Omental fat pad (tissue), 4 donors: ENCODE results near the gene DENND1A. TPM values are rescaled to one million over a fixed set of nuclear protein-coding genes. Genes with fewer than 3 reads are reported as not detected.
"Not testable (repeated sequence)": the region's sequence is repeated elsewhere in the genome, so short reads cannot be mapped to it uniquely, and the experiment has no call there.

ENCODE experiments used
- ATAC-seq: fragments of 150-250 bp; one replicate; pipeline ENCODE4 v1.9.1; 2016; ENCODE audit warnings: mild to moderate bottlenecking, moderate library complexity; ENCODE audit not compliant: low FRiP score
- DNase-seq: peaks from one replicate; pipeline ENCODE4 v3.0.0-alpha.2; 2019; ENCODE audit warnings: low spot score
- total RNA-seq, 4 donors: library from RNA; depleted of rRNA; stranded (reverse); fragments of >200 nt; gene quantifications; one replicate each; pipeline ENCODE4 v1.1.0, GENCODE V29; 2016
- TF ChIP-seq, protein P1 (sequence below), 3 donors: fragments of 450-650 bp; IDR thresholded peaks; one replicate each; pipeline ENCODE4 v1.5.1; 2016 to 2017; ENCODE audit warnings: antibody characterized with exemption in 3 of 3, mild to moderate bottlenecking in 3 of 3, moderate library complexity in 2 of 3

DENND1A gene, protein sequence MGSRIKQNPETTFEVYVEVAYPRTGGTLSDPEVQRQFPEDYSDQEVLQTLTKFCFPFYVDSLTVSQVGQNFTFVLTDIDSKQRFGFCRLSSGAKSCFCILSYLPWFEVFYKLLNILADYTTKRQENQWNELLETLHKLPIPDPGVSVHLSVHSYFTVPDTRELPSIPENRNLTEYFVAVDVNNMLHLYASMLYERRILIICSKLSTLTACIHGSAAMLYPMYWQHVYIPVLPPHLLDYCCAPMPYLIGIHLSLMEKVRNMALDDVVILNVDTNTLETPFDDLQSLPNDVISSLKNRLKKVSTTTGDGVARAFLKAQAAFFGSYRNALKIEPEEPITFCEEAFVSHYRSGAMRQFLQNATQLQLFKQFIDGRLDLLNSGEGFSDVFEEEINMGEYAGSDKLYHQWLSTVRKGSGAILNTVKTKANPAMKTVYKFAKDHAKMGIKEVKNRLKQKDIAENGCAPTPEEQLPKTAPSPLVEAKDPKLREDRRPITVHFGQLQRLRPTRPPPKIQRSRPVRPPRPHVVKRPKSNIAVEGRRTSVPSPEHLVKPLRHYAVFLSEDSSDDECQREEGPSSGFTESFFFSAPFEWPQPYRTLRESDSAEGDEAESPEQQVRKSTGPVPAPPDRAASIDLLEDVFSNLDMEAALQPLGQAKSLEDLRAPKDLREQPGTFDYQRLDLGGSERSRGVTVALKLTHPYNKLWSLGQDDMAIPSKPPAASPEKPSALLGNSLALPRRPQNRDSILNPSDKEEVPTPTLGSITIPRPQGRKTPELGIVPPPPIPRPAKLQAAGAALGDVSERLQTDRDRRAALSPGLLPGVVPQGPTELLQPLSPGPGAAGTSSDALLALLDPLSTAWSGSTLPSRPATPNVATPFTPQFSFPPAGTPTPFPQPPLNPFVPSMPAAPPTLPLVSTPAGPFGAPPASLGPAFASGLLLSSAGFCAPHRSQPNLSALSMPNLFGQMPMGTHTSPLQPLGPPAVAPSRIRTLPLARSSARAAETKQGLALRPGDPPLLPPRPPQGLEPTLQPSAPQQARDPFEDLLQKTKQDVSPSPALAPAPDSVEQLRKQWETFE
- 10 to 100 TPM; 15.2 to 22.8 (median 20.7) TPM for total RNA-seq

DNA sequence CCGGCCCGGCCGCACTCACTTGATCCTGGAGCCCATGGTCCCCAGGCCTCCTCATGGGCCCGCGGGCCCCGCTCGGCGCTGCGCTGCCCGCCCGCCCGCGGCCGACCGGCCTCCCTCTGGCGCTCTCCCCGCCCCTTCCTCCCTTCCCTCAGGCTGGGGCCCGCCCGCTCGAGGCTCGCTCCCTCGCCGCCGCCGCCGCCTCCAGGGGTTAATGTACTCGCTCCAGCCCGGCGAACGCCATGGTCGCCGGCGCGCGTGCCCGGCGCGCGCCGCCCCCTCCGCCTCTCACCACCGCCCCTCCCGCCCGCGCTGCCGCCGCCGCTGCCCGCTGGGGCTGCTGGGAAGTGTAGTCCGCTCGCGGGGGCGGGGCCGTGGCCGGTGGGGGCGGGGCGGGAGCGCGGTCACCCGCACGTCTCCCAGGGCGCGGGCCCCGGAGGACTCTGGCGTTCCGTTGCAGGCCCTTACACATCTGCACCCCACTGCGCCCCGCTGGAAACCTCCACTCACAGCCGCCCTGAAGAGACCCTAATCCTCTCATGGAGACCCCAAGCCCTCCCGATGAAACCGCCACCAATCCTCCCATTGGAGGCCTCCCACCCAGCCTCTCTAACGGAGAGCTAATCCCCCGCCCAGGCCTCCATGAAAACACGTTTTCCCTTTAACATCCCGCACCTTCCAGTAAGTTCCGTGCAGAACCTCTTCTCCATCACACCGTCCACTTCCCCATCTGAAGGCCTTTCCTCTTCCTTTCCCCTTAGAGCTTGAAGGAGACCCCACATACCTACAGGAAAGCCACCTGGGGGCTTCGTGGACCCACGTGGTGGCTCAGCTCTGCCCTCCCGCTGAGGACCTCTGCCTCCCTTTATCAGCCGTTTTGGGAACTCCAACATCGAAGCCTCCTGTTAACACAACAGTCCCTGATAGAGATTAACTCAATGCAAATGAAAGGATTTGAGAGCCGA is at the start of gene DENND1A:
TSS of gene DENND1A (minus strand) at position 257 of the 962 bp plus-strand sequence. CDS start at position 36, 221 bp downstream.
- DNase-seq (peak; percentile 60), ATAC-seq (peak; percentile 91)
- TF ChIP-seq, protein P1, sequence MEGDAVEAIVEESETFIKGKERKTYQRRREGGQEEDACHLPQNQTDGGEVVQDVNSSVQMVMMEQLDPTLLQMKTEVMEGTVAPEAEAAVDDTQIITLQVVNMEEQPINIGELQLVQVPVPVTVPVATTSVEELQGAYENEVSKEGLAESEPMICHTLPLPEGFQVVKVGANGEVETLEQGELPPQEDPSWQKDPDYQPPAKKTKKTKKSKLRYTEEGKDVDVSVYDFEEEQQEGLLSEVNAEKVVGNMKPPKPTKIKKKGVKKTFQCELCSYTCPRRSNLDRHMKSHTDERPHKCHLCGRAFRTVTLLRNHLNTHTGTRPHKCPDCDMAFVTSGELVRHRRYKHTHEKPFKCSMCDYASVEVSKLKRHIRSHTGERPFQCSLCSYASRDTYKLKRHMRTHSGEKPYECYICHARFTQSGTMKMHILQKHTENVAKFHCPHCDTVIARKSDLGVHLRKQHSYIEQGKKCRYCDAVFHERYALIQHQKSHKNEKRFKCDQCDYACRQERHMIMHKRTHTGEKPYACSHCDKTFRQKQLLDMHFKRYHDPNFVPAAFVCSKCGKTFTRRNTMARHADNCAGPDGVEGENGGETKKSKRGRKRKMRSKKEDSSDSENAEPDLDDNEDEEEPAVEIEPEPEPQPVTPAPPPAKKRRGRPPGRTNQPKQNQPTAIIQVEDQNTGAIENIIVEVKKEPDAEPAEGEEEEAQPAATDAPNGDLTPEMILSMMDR (IDR thresholded peaks at IDR 0.05): no peak

DNA sequence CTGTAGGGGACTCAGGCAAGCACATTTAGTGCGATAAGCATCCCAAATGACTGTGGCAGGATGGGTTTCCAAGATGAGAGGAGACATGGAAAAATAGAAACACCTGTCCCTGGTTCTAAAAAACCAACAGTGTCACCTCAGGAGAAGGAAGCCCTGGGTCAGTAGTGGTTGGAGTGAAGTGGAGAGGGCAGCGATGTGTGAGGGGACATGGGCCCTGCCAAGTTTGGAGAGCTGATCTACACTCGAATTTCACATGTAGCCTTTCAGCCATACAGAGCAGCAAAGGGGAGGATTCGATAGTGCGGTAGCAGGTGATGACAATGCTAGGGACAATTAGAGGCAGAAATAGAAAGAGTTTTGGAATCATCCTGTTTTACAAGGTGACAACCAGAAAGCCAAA is 49.1 kb upstream of the DENND1A start:
- no peak for DNase-seq
- TF ChIP-seq, protein P1 (IDR thresholded peaks at IDR 0.05): no peak
- no peak for ATAC-seq

DNA sequence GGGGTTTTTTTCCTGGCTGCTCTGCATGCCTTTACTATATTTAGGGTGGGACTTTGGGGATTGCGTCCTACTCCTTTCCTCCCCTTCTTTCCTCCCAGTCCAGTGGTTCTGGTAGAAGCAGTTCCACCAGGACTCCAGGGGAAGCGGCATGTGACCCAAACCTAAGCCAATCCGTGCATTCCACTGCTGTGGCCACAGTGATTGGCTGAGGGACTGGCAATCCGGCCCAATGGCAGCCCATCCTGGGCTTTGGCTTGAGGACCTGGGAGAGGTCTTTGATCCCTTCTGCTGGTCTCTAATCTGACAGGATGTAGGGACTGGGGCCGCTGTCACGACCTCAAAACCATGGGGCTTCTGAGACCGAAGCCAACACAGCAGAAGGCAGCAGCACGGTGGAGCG is 46.7 kb upstream of the DENND1A start:
- ATAC-seq, DNase-seq: not testable (repeated sequence)

DNA sequence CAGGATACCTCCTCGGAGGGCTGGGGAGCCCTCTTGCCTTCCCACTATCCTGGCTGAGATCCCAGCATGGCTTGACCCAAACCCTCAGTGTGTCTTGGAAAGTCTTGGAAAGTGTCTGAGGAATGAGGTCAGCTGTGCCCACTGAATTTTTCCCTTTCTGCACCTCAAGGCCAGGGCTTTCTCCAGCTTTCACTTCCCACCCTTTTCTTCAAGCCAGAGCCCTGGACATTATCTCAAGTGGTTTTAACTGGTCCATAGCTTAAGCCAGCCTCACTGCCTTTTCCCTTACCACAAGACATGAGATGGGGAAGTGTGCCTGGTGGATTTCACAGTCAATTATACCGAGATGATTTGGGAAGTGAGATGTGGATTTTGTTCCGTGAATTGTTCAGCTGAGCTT is 45.9 kb upstream of the DENND1A start:
- DNase-seq: no peak
- no peak for ATAC-seq
- TF ChIP-seq, protein P1 (IDR thresholded peaks at IDR 0.05): no peak

DNA sequence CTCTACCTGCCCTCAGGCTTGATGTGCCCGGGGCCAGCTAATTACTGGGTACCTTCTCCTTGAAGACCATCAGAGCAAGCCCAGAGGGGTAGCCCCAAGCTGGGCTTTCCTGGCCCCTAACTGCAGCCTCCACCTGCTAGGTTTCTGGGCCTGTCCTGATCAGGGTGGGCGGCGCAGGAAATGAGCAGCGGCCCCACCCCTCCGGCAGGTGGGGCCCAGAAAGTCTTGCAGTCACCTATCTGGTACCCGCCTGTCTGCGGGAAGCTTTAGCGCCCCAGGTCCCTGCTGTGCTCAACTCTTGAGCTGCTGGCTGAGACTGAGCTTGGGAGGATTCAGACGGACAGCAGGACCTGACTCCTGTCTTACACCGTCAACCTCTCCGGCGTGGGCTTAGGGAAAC is 44.5 kb upstream of the DENND1A start:
- DNase-seq (no peak), ATAC-seq (no peak)
- TF ChIP-seq, protein P1 (IDR thresholded peaks at IDR 0.05): no peak

DNA sequence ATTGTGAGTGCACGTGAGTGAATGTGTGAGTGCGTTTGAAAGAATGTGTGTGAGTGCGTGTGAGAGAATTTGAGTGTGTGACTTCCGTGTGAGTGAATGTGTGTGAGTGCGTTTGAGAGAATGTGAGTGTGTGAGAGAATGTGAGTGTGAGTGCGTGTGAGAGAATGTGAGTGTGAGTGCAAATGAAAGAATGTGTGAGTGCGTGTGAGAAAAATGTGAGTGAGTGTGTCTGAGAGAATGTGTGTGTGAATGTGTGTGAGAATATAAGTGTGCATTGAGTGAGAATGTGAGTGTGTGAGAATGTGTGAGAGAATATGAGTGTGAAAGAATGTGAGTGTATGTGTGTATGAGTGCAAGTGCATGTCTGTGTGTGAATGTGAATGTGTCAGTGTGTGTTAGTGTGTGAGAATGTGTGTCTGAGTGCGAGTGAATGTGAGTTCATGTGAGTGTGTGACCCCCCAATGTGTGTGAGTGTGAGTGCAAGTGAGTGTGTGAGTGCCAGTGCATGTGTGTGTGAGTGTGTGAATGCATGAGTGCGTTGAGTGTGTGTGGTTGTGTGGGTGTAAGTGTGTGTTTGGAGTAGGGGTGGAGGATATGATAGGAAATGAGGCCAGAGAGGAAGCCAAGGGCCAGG is 43.8 kb upstream of the DENND1A start:
- DNase-seq (no peak), ATAC-seq (no peak)
- TF ChIP-seq, protein P1 (IDR thresholded peaks at IDR 0.05): no peak
